ENCODE measurements around the gene DOCK6. TPM values are rescaled to one million over a fixed set of nuclear protein-coding genes. Genes with fewer than 3 reads are reported as not detected.

Gene DOCK6
- total RNA-seq, 1 experiment from 2014 or later: 57.9 TPM

DNA sequence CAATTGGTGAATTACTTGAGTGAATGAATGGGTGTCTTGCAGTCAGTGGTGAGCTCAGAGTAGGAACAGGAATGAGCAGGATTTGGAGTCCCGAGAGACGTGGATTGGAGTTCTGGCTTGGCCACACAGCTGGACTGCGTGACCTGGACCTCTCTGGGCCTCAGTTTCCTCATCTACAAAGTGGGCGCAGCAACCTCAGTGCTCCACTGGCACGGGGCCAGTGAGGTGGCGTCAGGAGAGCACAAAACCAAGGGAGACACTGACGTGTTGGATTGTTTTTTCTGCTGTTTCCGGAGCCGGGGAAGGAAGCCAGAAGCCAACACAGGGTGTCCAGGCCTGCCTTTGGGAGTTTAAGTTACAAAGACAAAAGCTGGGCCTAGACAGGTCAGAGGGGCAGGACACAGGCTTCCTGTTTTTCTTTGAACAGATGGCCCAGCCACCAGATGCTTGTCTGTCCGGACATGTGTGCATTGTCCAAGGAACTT is 6.5 kb upstream of the DOCK6 start:
- peaks cover 2% of the 10 kb centered on the region; the same call in 1 of the 2 replicates for H3K27me3 Mint-ChIP-seq (ENCODE audit: low read depth)
- no CpG with 5 or more reads among the region's 10 CpGs for WGBS (ENCODE audit: extremely low coverage, insufficient read length, low lambda C conversion rate)

More for the DNA sequence above, 6.5 kb upstream of the DOCK6 start:
- H2BK5ac ChIP-seq (ENCODE audit: insufficient read length, low read length): no peak overlapping the region
- no peak overlapping the region for H2AK5ac ChIP-seq (ENCODE audit: insufficient read length, low read length)
- TF ChIP-seq, protein P1, sequence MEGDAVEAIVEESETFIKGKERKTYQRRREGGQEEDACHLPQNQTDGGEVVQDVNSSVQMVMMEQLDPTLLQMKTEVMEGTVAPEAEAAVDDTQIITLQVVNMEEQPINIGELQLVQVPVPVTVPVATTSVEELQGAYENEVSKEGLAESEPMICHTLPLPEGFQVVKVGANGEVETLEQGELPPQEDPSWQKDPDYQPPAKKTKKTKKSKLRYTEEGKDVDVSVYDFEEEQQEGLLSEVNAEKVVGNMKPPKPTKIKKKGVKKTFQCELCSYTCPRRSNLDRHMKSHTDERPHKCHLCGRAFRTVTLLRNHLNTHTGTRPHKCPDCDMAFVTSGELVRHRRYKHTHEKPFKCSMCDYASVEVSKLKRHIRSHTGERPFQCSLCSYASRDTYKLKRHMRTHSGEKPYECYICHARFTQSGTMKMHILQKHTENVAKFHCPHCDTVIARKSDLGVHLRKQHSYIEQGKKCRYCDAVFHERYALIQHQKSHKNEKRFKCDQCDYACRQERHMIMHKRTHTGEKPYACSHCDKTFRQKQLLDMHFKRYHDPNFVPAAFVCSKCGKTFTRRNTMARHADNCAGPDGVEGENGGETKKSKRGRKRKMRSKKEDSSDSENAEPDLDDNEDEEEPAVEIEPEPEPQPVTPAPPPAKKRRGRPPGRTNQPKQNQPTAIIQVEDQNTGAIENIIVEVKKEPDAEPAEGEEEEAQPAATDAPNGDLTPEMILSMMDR (conservative IDR thresholded peaks at IDR 0.05): no peak
- H3T11ph ChIP-seq (ENCODE audit: low read length): no peak overlapping the region
- no peak for DNase-seq
- H3K23ac ChIP-seq (ENCODE audit: insufficient read length, low read depth, low read length): no peak overlapping the region
- H3K4me1 ChIP-seq (ENCODE audit: insufficient read depth, low read length): no peaks in the 10 kb centered on the region
- Mint-ChIP-seq H3K27ac (peak overlapping the region in 2 of 3 experiments; percentile 28 to 70; a peak in 2 of 7 replicates), H3K36me3 (ENCODE audit: insufficient read depth in 1 of 3, low read depth in 3 of 3) (no peaks in the 10 kb centered on the region), H3K9me3 (no peaks in the 10 kb centered on the region), H3K4me1 (peaks cover 7 to 11% of the 10 kb centered on the region in 2 experiments; a peak in 3 of 4 replicates), H3K4me3 (peak overlapping the region in 1 of 2 experiments; percentile 4; a peak in 1 of 5 replicates)
- no peaks in the 10 kb centered on the region for H3K23me2 ChIP-seq (ENCODE audit: insufficient read length, low read depth, low read length, poor library complexity, severe bottlenecking)
- no peaks in the 10 kb centered on the region for H3K79me1 ChIP-seq (ENCODE audit: insufficient read depth, low read depth, low read length, poor library complexity, severe bottlenecking)
- H3K79me2 ChIP-seq (ENCODE audit: insufficient read depth, low read length): no peaks in the 10 kb centered on the region
- no peaks in the 10 kb centered on the region for H4K20me1 ChIP-seq (ENCODE audit: control insufficient read depth, insufficient read depth, insufficient read length)
- H2BK12ac ChIP-seq (ENCODE audit: insufficient read length, low read depth, low read length): no peak overlapping the region
- H3K56ac ChIP-seq (ENCODE audit: insufficient read length, low read depth, low read length): no peak overlapping the region
- no peak overlapping the region for H2BK20ac ChIP-seq (ENCODE audit: low read depth, low read length, poor library complexity, severe bottlenecking)
- H2AFZ ChIP-seq (ENCODE audit: low read length): no peak overlapping the region
- H3K18ac ChIP-seq (ENCODE audit: insufficient read length, low read depth, low read length): no peak overlapping the region
- H3K27ac ChIP-seq (ENCODE audit: insufficient read length, low read depth, low read length): no peak overlapping the region
- no peaks in the 10 kb centered on the region for H3K27me3 ChIP-seq (ENCODE audit: insufficient read depth, low read length)
- H4K5ac ChIP-seq (ENCODE audit: insufficient read length, low read depth, low read length): no peak overlapping the region
- H4K91ac ChIP-seq (ENCODE audit: insufficient read length, low read depth, low read length): no peak overlapping the region
- H3K4me2 ChIP-seq (ENCODE audit: insufficient read depth, insufficient read length, low read length): no peak overlapping the region
- H3K14ac ChIP-seq (ENCODE audit: insufficient read depth, low read length): no peak overlapping the region
- H3K9ac ChIP-seq (ENCODE audit: extremely low read depth, insufficient read length, low read length): no peak overlapping the region
- no peak overlapping the region for H4K8ac ChIP-seq (replicated peaks; ENCODE audit: insufficient read length, low read depth, low read length)
- H3K4ac ChIP-seq (ENCODE audit: low read depth, low read length): no peak overlapping the region
- H2BK120ac ChIP-seq (ENCODE audit: low read depth, low read length, poor library complexity, severe bottlenecking): no peak overlapping the region
- no peaks in the 10 kb centered on the region for H3K9me3 ChIP-seq (ENCODE audit: control insufficient read depth, low read depth, low read length)
- no peak overlapping the region for H2BK15ac ChIP-seq (ENCODE audit: low read depth, low read length)

Measured in H9 (cell line).